Measurements from ENCODE around the gene COL8A1. TPM values are rescaled to one million over a fixed set of nuclear protein-coding genes. Genes with fewer than 3 reads are reported as not detected.

COL8A1 gene
- total and polyA plus RNA-seq, 2 experiments from 2014 or later = 0.41 to 2.4 TPM

- Histone ChIP-seq H3K9me3 (ENCODE audit: low read depth) (no peaks in the 10 kb centered on the region), H3K79me2 (no peaks in the 10 kb centered on the region), H3K4me1 (ENCODE audit: insufficient read depth) (no peaks in the 10 kb centered on the region), H3K4me2 (no peak overlapping the region), H4K20me1 (ENCODE audit: insufficient read depth, poor library complexity, severe bottlenecking) (no peaks in the 10 kb centered on the region), H3K27me3 (no peaks in the 10 kb centered on the region), H3K27ac (no peak overlapping the region), H3K9me2 (replicated peaks; ENCODE audit: insufficient read depth) (no peaks in the 10 kb centered on the region), H2AFZ (no peak overlapping the region), H3K4me3 (no peak overlapping the region), H3K36me3 (replicated peaks; ENCODE audit: insufficient read depth, low read depth) (no peaks in the 10 kb centered on the region)
- WGBS (ENCODE audit: low lambda C conversion rate, missing lambda C conversion rate) = 93% methylated on average over 3 of the region's 3 CpGs
- no peak for TF ChIP-seq EZH2phosphoT487 (IDR thresholded peaks at IDR 0.05; ENCODE audit: low read depth, severe bottlenecking, unreplicated experiment)
- DNase-seq (ENCODE audit: low spot score) = no peak
Measured at GRCh38 chr3:99772171-99772570, 133.8 kb downstream of the COL8A1 start.

DNA sequence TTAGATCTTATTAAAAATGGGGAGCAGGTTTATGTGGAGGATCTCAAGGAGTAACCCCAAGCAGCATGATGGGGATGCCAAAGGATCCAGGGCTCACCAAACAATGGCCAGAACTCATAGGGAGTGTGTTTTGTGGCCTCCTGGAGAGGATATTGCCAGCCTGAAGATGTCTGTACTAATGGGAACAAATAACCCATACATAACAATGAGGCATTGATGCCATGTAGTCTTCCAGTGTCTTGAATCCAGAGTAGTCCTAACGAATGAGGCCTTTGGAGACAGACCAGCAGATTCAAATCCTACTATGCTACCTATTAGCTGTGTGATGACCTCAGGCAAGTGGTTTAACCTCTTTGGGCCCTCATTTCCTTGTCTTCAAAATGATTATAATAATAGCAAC, 134.3 kb downstream of the COL8A1 start:
- no peak for DNase-seq (ENCODE audit: low spot score)
- no peaks in the 10 kb centered on the region for H3K36me3 ChIP-seq (replicated peaks; ENCODE audit: insufficient read depth, low read depth)
- H3K4me3 ChIP-seq = no peak overlapping the region
- H3K9me3 ChIP-seq (ENCODE audit: low read depth) = no peaks in the 10 kb centered on the region
- H3K4me1 ChIP-seq (ENCODE audit: insufficient read depth) = no peaks in the 10 kb centered on the region
- WGBS (ENCODE audit: low lambda C conversion rate, missing lambda C conversion rate) = 88% methylated on average over 1 of the region's 1 CpG
- H3K79me2 ChIP-seq = no peaks in the 10 kb centered on the region
- H3K9me2 ChIP-seq (replicated peaks; ENCODE audit: insufficient read depth) = no peaks in the 10 kb centered on the region
- H3K27ac ChIP-seq = no peak overlapping the region
- no peak overlapping the region for H3K4me2 ChIP-seq
- TF ChIP-seq, protein P1, sequence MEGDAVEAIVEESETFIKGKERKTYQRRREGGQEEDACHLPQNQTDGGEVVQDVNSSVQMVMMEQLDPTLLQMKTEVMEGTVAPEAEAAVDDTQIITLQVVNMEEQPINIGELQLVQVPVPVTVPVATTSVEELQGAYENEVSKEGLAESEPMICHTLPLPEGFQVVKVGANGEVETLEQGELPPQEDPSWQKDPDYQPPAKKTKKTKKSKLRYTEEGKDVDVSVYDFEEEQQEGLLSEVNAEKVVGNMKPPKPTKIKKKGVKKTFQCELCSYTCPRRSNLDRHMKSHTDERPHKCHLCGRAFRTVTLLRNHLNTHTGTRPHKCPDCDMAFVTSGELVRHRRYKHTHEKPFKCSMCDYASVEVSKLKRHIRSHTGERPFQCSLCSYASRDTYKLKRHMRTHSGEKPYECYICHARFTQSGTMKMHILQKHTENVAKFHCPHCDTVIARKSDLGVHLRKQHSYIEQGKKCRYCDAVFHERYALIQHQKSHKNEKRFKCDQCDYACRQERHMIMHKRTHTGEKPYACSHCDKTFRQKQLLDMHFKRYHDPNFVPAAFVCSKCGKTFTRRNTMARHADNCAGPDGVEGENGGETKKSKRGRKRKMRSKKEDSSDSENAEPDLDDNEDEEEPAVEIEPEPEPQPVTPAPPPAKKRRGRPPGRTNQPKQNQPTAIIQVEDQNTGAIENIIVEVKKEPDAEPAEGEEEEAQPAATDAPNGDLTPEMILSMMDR (IDR thresholded peaks at IDR 0.05; ENCODE audit: poor library complexity) = no peak
- TF ChIP-seq EZH2 (IDR thresholded peaks at IDR 0.05; ENCODE audit: borderline replicate concordance) = no peak
- TF ChIP-seq EZH2phosphoT487 (IDR thresholded peaks at IDR 0.05; ENCODE audit: low read depth, severe bottlenecking, unreplicated experiment) = no peak
- H4K20me1 ChIP-seq (ENCODE audit: insufficient read depth, poor library complexity, severe bottlenecking) = no peaks in the 10 kb centered on the region
- H3K27me3 ChIP-seq = no peaks in the 10 kb centered on the region
- H2AFZ ChIP-seq = no peak overlapping the region

DNA sequence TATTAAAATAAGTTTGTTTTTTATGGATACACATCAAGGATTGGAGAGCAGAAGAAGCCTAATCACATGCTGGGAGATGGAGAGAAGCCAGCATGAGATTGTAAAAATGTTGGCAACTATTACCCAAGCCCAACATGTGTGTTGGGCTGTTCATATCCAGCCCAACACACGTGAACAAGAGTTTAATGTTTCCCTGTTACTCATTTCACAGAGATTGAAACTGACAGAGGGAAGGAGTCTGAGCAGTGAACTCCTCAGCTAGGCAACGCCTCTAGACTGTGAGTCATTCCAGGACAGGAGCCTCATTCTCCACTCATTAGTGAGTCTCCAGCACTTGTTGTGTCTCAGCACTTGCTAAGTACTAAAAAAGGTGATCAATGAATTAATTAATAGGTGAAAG, 136.1 kb downstream of the COL8A1 start:
- DNase-seq (ENCODE audit: low spot score) = peak; percentile 9
- WGBS (ENCODE audit: low lambda C conversion rate, missing lambda C conversion rate) = 58% methylated on average over 2 of the region's 2 CpGs
- no peaks in the 10 kb centered on the region for H3K9me3 ChIP-seq (ENCODE audit: low read depth)
- no peaks in the 10 kb centered on the region for H3K36me3 ChIP-seq (replicated peaks; ENCODE audit: insufficient read depth, low read depth)
- no peaks in the 10 kb centered on the region for H3K79me2 ChIP-seq
- no peaks in the 10 kb centered on the region for H3K27me3 ChIP-seq
- no peak overlapping the region for H2AFZ ChIP-seq
- TF ChIP-seq, protein P1 (IDR thresholded peaks at IDR 0.05; ENCODE audit: poor library complexity) = no peak
- TF ChIP-seq EZH2phosphoT487 (IDR thresholded peaks at IDR 0.05; ENCODE audit: low read depth, severe bottlenecking, unreplicated experiment) (no peak), EZH2 (IDR thresholded peaks at IDR 0.05; ENCODE audit: borderline replicate concordance) (no peak)
- H4K20me1 ChIP-seq (ENCODE audit: insufficient read depth, poor library complexity, severe bottlenecking) = no peaks in the 10 kb centered on the region
- no peak overlapping the region for H3K27ac ChIP-seq
- no peaks in the 10 kb centered on the region for H3K4me1 ChIP-seq (ENCODE audit: insufficient read depth)
- no peak overlapping the region for H3K4me2 ChIP-seq
- no peak overlapping the region for H3K4me3 ChIP-seq
- H3K9me2 ChIP-seq (replicated peaks; ENCODE audit: insufficient read depth) = no peaks in the 10 kb centered on the region

DNA sequence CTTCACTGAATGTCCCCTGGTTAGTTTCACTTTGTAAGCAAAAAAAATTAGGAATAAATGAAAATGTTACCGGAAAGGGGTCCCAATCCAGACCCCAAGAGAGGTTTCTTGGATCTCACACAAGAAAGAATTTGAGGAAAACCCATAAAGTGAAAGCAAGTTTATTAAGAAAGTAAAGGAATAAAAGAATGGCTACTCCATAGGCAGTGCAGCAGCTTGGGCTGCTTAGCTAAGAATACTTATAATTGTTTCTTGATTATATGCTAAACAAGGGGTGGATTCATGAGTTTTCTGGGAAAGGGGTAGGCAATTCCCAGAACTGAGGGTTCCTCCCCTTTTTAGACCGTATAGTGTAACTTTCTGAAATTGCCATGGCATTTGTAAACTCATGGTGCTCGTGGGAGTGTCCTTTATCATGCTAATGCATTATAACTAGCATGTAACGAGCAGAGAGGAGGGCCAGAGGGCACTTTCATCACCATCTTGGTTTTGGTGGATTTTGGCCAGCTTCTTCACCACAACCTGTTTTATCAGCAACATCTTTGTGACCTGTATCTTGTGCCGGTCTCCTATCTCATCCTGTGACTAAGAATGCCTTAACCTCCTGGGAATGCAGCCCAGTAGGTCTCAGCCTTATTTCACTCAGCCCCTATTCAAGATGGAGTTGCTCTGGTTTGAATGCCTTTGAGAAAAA, 138.3 kb downstream of the COL8A1 start:
- Histone ChIP-seq H3K4me2 (no peak overlapping the region), H3K4me1 (ENCODE audit: insufficient read depth) (no peaks in the 10 kb centered on the region), H3K27ac (no peak overlapping the region), H3K9me2 (replicated peaks; ENCODE audit: insufficient read depth) (no peaks in the 10 kb centered on the region), H3K27me3 (no peaks in the 10 kb centered on the region), H3K79me2 (no peaks in the 10 kb centered on the region), H3K9me3 (ENCODE audit: low read depth) (no peaks in the 10 kb centered on the region), H3K36me3 (replicated peaks; ENCODE audit: insufficient read depth, low read depth) (no peaks in the 10 kb centered on the region), H2AFZ (no peak overlapping the region), H4K20me1 (ENCODE audit: insufficient read depth, poor library complexity, severe bottlenecking) (no peaks in the 10 kb centered on the region), H3K4me3 (no peak overlapping the region)
- no peak for DNase-seq (ENCODE audit: low spot score)
- TF ChIP-seq, protein P1 (IDR thresholded peaks at IDR 0.05; ENCODE audit: poor library complexity) = no peak
- TF ChIP-seq EZH2 (IDR thresholded peaks at IDR 0.05; ENCODE audit: borderline replicate concordance) = no peak
- TF ChIP-seq EZH2phosphoT487 (IDR thresholded peaks at IDR 0.05; ENCODE audit: low read depth, severe bottlenecking, unreplicated experiment) = no peak
- WGBS (ENCODE audit: low lambda C conversion rate, missing lambda C conversion rate) = 77% methylated on average over 5 of the region's 5 CpGs
